Measurements from ENCODE around the gene TTN.
A peak's percentile ranks its signal among the peaks of the same experiment; 100 is the strongest.
"Not testable (repeated sequence)": the region's sequence is repeated elsewhere in the genome, so short reads cannot be mapped to it uniquely, and the experiment has no call there.

The TTN gene

GRCh38 chr2:178732913-178733312 is 74.3 kb downstream of the TTN start:
- DNase-seq: no peak

- no peak for DNase-seq
Observed at GRCh38 chr2:178731300-178731699, 75.9 kb downstream of the TTN start.

GRCh38 chr2:178730049-178730448 is 77.2 kb downstream of the TTN start:
- DNase-seq: no peak

GRCh38 chr2:178723786-178724346 is 83.4 kb downstream of the TTN start:
- peak; percentile 62 for DNase-seq

- no peak for DNase-seq
Observed at GRCh38 chr2:178722296-178722695, 84.9 kb downstream of the TTN start.

- no peak for DNase-seq
Observed at GRCh38 chr2:178718988-178719387, 88.2 kb downstream of the TTN start.

- no peak for DNase-seq
Observed at GRCh38 chr2:178718283-178718682, 88.9 kb downstream of the TTN start.

- no peak for DNase-seq
Observed at GRCh38 chr2:178716394-178716793, 90.8 kb downstream of the TTN start.

GRCh38 chr2:178715366-178715765 is 91.9 kb downstream of the TTN start:
- DNase-seq: no peak

GRCh38 chr2:178707476-178707875 is 99.7 kb downstream of the TTN start:
- DNase-seq: no peak

GRCh38 chr2:178704876-178705275 is 102.3 kb downstream of the TTN start:
- no peak for DNase-seq

GRCh38 chr2:178702361-178702760 is 104.9 kb downstream of the TTN start:
- DNase-seq: no peak

GRCh38 chr2:178700922-178701342 is 106.3 kb downstream of the TTN start:
- peak; percentile 58 for DNase-seq

GRCh38 chr2:178700136-178700535 is 107.1 kb downstream of the TTN start:
- DNase-seq: no peak

- no peak for DNase-seq
Observed at GRCh38 chr2:178692845-178693244, 114.4 kb downstream of the TTN start.

- DNase-seq: no peak
Observed at GRCh38 chr2:178689808-178690207, 117.4 kb downstream of the TTN start.

- DNase-seq: no peak
Observed at GRCh38 chr2:178683877-178684276, 123.3 kb downstream of the TTN start.

- no peak for DNase-seq
Observed at GRCh38 chr2:178681081-178681480, 126.1 kb downstream of the TTN start.

GRCh38 chr2:178679891-178680290 is 127.3 kb downstream of the TTN start:
- DNase-seq: peak; percentile 41

- no peak for DNase-seq
Observed at GRCh38 chr2:178677599-178677998, 129.6 kb downstream of the TTN start.

- no peak for DNase-seq
Observed at GRCh38 chr2:178676046-178676445, 131.2 kb downstream of the TTN start.

- peak; percentile 28 for DNase-seq
Observed at GRCh38 chr2:178674122-178674521, 133.1 kb downstream of the TTN start.

GRCh38 chr2:178666458-178666857 is 140.8 kb downstream of the TTN start:
- no peak for DNase-seq

GRCh38 chr2:178658480-178658879 is 148.7 kb downstream of the TTN start:
- DNase-seq: not testable (repeated sequence)

- DNase-seq: no peak
Observed at GRCh38 chr2:178650554-178650953, 156.7 kb downstream of the TTN start.

GRCh38 chr2:178644919-178645318 is 162.3 kb downstream of the TTN start:
- no peak for DNase-seq
